Urothelium cell line (cell line): ENCODE results near the gene CADM1.

ENCODE experiments used
- DNase-seq: peaks from one replicate; pipeline ENCODE4 v3.0.0; 2011; ENCODE audit warnings: low spot score, mixed read lengths
- FAIRE-seq: peaks from 2 replicates; lab custom pipeline; 2011; peaks lifted over from hg19 to GRCh38; lab: Jason Lieb, UNC

Gene CADM1

GRCh38 chr11:115162919-115163318 is 341.3 kb downstream of the CADM1 start:
- FAIRE-seq, result no peak

GRCh38 chr11:115161876-115162275 is 342.3 kb downstream of the CADM1 start:
- DNase-seq (no peak), FAIRE-seq (no peak)

More at GRCh38 chr11:115162919-115163318, 341.3 kb downstream of the CADM1 start:
- no peak for DNase-seq

- no peak for FAIRE-seq
Measured at GRCh38 chr11:115159207-115159606, 345.0 kb downstream of the CADM1 start.

GRCh38 chr11:115158053-115158452 is 346.2 kb downstream of the CADM1 start:
- DNase-seq, result no peak
- no peak for FAIRE-seq

More at GRCh38 chr11:115159207-115159606, 345.0 kb downstream of the CADM1 start:
- no peak for DNase-seq

- no peak for FAIRE-seq
- DNase-seq, result no peak
Measured at GRCh38 chr11:115157247-115157646, 347.0 kb downstream of the CADM1 start.

- FAIRE-seq (no peak), DNase-seq (no peak)
Measured at GRCh38 chr11:115155978-115156377, 348.2 kb downstream of the CADM1 start.

- DNase-seq (no peak), FAIRE-seq (no peak)
Measured at GRCh38 chr11:115155320-115155719, 348.9 kb downstream of the CADM1 start.

- FAIRE-seq (no peak), DNase-seq (no peak)
Measured at GRCh38 chr11:115154355-115154736, 349.9 kb downstream of the CADM1 start.

- DNase-seq, result no peak
- no peak for FAIRE-seq
Measured at GRCh38 chr11:115153731-115154354, 350.4 kb downstream of the CADM1 start.

- FAIRE-seq, result peak; percentile 81
- peak; percentile 58 for DNase-seq
Measured at GRCh38 chr11:115153135-115153534, 351.1 kb downstream of the CADM1 start.

- no peak for FAIRE-seq
- DNase-seq, result no peak
Measured at GRCh38 chr11:115151010-115151409, 353.2 kb downstream of the CADM1 start.

GRCh38 chr11:115148691-115149090 is 355.5 kb downstream of the CADM1 start:
- FAIRE-seq (no peak), DNase-seq (no peak)

GRCh38 chr11:115148101-115148500 is 356.1 kb downstream of the CADM1 start:
- FAIRE-seq (peak; percentile 100), DNase-seq (no peak)

- no peak for DNase-seq
- no peak for FAIRE-seq
Measured at GRCh38 chr11:115147243-115147807, 356.9 kb downstream of the CADM1 start.

GRCh38 chr11:115146425-115146824 is 357.8 kb downstream of the CADM1 start:
- DNase-seq, result no peak
- FAIRE-seq, result no peak

GRCh38 chr11:115145324-115145723 is 358.9 kb downstream of the CADM1 start:
- DNase-seq (no peak), FAIRE-seq (no peak)

- FAIRE-seq, result no peak
- no peak for DNase-seq
Measured at GRCh38 chr11:115144914-115145313, 359.3 kb downstream of the CADM1 start.

GRCh38 chr11:115144014-115144413 is 360.2 kb downstream of the CADM1 start:
- no peak for FAIRE-seq

GRCh38 chr11:115141231-115142114 is 362.7 kb downstream of the CADM1 start:
- no peak for FAIRE-seq
- DNase-seq, result no peak

More at GRCh38 chr11:115144014-115144413, 360.2 kb downstream of the CADM1 start:
- DNase-seq, result no peak

- FAIRE-seq, result no peak
- no peak for DNase-seq
Measured at GRCh38 chr11:115135936-115136335, 368.3 kb downstream of the CADM1 start.

- DNase-seq (no peak), FAIRE-seq (no peak)
Measured at GRCh38 chr11:115134926-115135325, 369.3 kb downstream of the CADM1 start.
